GM18508 (cell line): ENCODE data around the gene HOXB8.

Experiments
- ATAC-seq: cut with Tn5 transposase; IDR thresholded peaks from one replicate; pipeline ENCODE4 v1.9.1; 2021; ENCODE audit warnings: moderate number of reproducible peaks; ENCODE audit not compliant: insufficient read depth, unreplicated experiment

HOXB8 gene

DNA sequence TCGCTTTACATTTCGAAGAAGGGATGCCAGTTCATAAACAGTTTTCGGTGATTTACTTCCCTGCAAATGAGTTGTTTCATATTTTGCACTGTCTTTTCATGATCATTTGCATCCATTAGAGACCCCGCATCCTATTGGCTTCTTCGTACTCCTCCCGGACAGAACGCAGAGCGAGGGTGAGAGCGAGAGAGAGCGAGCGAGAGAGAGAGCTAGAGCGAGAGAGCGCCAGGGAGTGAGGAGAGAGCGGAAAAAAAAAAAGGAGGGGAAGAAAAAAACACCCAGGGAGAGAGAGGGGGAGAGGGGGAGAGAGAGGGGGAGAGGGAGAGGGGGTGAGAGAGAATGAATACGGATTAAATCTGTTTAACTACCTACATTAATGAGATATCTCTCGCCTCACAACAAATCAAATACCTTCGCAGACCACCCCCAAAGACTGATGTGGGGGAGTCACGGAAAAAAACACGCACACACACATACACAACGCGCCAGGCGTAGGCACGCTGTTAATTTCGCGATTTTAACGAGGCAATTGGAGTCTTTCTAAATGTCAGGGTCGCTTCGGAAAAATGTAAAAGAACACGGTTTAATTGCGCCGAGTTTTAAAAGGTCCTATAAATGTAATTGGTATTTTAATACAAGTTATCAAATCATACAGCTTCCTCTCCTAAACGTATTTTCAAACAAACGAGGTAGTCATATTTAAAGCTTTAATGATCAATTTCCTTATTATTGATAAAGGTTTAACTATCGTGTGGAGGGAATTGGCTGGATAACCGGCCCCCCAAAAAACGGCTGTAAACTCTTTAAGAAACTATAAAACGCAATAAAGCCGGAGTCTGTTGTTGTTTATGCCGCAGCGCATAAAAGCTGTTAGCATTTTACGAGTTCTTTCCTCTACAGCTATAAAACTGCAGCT, at the start of gene HOXB8:
TSS of gene HOXB8 (minus strand) at position 246 of the 916 bp plus-strand sequence. CDS start 588 bp downstream, outside the sequence.
- ATAC-seq: no peak

DNA sequence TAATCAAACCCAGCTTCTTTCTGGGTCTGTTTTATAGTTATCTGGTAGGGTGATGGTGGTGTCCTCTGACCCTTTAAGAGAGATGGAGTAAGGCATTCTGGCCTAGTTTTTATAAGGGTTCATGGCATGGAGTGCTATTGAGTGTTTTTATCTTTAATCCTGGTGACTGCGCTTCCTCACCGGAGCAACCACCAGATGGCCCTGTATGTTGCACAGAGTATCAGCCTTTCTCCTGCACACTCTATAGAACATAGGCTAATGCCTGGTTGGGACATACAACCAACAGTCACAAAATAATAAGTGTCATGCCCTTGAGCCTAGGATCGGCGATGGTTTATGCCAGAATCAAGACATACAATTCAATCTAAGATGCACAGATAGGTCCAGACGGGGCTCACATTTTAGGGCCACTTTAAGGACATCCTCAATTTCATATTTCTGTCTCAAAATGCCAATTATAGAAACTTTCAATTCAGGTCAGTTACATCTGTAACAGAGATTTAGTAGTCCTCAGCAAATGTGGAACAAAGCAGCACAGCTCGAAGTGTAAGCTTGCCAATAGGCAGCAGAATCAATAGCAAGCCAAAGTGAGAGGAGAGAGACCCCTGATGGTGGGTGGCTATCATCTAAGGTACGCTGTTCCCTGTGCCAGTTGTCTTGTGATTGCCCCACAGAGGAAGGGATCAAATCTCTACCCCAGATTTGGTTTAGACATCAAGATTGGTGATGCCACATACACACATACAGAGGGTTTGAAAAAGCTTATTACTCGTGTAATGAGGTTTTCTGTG, 48.2 kb upstream of the HOXB8 start:
- ATAC-seq: no peak

DNA sequence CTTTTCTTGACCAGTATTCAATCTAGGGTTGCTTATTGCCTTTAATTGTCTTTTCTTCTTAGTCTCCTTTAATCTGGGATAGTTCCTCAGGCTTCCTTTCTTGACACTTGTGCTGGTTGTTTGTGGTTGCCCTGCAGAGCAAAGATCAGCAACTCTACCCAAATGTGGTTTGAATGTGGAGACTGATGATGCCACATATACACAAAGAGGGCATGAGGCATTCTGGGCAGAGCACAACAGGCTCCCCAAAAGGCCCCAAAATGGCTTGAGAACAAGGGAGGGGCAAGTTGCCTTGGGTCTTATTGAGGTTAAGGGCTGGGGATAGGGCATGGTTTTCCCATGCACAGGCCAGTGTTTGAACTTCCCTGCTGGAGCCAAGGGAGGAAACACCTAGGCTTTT, 40.8 kb upstream of the HOXB8 start:
- ATAC-seq: no peak

DNA sequence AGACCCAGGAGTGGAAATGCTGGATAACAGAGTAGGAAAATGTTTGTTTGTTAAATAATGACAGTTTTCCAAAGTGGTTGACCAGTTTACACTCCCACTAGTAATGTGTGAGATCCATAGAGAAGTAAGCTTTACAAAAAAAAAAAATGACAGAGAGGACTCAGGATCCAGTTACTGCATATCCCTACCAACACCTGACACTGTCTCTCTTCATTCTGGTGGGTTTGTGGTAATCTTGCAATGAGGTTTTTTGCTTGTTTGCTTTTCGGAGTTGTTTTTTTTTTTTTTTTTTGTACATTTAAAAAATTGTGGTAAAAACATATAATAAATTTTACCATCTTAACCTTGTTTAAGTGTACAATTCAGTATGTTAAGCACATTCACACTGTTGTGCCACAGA, 34.6 kb upstream of the HOXB8 start:
- ATAC-seq: no peak

DNA sequence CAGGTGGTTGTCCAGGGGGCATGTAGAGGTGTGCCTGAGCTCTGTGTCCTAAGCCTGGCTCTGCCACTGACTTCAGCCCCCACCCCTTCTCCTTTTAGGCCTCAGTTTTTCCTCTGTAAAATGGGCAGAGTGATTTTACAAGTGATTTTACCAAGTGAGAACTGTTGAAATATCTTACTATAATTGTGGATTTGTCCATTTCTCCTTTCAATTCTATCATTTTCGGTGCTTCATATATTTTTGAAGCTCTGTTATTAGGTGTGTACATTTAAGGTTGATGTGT, 32.8 kb upstream of the HOXB8 start:
- no peak for ATAC-seq

- ATAC-seq: no peak
Observed at GRCh38 chr17:48647103-48647962, 32.2 kb upstream of the HOXB8 start.

GRCh38 chr17:48646183-48647102, 31.4 kb upstream of the HOXB8 start:
- ATAC-seq: no peak

- no peak for ATAC-seq
Observed at GRCh38 chr17:48645639-48646182, 30.6 kb upstream of the HOXB8 start.

GRCh38 chr17:48644910-48645557, 29.9 kb upstream of the HOXB8 start:
- no peak for ATAC-seq

GRCh38 chr17:48644159-48644558, 29.1 kb upstream of the HOXB8 start:
- ATAC-seq: no peak

- no peak for ATAC-seq
Observed at GRCh38 chr17:48643697-48644012, 28.6 kb upstream of the HOXB8 start.

- ATAC-seq: no peak
Observed at GRCh38 chr17:48642843-48643696, 28.0 kb upstream of the HOXB8 start.

DNA sequence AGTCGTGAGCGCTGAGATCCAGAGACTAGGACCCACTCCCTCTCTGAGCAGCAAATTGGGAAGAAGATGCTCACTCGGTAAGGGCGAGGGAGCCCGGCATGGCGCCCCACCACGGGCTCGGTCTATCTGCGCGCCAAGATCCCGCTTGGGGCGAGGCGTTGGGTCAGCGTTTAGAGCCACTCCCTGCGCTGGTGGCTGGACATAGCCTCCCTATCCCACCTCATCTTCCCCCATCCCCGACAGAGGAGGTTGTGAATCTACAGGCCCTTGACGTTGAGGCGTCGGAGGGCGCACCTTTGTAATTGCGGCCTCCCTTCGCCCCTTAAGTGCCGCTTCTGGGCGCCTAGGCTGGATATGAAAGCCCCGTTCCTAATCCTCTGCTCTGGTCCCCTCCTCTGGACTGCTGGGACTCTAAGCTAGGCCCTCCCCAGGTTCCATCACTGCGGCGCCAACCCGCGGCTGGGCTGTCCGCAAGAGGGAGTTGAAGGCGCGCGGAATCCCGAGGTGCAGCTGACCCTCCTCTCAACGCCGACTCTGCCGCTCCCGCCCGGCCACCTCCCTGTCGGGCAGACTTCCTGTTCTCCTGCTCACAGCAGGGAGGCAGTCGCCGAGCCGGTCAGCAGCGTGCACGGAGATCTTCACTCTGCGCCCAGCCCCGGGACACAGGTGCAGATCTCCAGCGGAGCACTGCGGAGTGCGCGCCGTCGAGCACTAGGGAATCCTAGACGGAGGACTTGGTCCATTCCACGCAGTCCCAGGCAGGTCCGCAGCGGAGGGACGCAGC, 27.2 kb upstream of the HOXB8 start:
- no peak for ATAC-seq

- no peak for ATAC-seq
Observed at GRCh38 chr17:48641541-48642058, 26.5 kb upstream of the HOXB8 start.

DNA sequence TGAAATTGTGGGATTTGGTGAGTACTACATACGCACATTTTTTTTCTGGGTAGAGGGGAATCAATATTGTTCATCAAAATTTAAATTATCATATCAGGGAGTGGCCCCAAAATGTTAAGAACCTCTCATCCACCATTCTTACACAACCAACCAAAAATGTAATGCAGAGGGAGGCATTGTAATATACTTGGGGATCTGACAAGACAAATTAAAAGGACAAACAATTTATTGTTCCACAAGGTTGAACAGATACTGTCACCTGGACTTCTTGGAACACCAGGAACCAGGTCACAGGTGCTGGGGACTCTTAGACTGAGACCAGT, 25.7 kb upstream of the HOXB8 start:
- ATAC-seq: no peak

DNA sequence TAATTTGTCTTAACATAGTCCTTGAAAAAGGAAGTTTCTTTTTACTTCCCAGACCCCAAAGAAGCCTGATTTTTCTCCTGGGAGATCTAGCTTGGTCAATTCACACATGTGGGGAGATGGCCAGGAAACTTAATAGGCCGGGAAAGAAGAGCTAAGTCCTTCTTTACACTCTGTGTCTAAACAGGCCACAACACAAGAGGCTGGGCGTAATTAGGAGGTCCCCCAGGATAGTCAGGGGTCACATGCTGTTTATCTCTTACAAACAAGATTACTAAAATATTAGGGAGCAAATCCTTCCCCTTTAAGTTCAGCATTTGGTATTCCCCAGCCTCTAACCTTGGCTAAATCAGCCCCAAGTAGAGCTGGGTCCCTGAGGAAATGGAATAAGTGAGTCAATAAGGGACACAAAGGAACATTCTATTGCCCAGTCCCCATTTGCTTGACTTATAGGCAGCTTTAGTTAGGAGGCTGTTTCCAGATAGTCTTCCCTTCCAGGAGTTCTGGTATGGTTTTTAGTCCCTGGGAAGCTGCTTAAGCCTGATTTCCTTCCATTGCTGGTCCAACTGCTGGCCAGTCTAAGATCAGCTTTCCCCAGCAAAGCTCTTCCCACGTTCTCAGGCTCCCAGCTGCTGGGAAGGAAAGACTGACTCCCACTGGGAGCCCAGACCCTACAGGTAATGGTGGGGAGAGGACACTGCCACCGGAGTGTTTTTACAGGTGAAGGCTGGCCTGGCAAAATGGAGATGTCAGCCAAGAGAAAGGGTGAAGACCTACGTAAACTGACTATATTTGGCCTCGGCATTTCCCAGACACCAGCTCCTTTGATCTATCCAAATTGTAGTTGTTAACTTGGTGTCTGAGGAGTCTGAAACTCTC, 25.1 kb upstream of the HOXB8 start:
- ATAC-seq: no peak
